SH-SY5Y (cell line): ENCODE data around the gene OR13C3.

Source experiments
- GATA2 ChIP-seq: IDR thresholded peaks from 2 replicates; pipeline ENCODE4 v1.6.1; 2011; ENCODE audit warnings: mild to moderate bottlenecking, low read depth, low read length
- GATA3 ChIP-seq: IDR thresholded peaks from 2 replicates; pipeline ENCODE4 v1.6.1; 2011; ENCODE audit warnings: low read depth, mild to moderate bottlenecking, low read length, moderate library complexity

- no peak for TF ChIP-seq GATA2
- TF ChIP-seq GATA3, result no peak
Observed at GRCh38 chr9:104568868-104569267, 32.2 kb upstream of the OR13C3 start, which contains the start of gene OR13C8.
